HepG2 (cell line): ENCODE results near the gene SLC29A1. TPM values are rescaled to one million over a fixed set of nuclear protein-coding genes. Genes with fewer than 3 reads are reported as not detected.

ENCODE experiments used
- ARID3A ChIP-seq: IDR thresholded peaks from 2 replicates; pipeline ENCODE4 v1.6.1; 2012; ENCODE audit warnings: low read depth, low read length, improper control_type of control experiment
- ARNT2 ChIP-seq: sonication (generic); formaldehyde crosslinking; IDR thresholded peaks from 2 replicates; pipeline ENCODE4 v1.8.0; 2022; ENCODE audit warnings: mild to moderate bottlenecking, low read depth, missing genetic modification reagents, moderate library complexity
- CREB1 ChIP-seq, 2 experiments: fragments of 450-650 bp in 1 of 2; IDR thresholded peaks; 2 replicates each; pipeline ENCODE4 v1.6.1; 2016 to 2017; ENCODE audit warnings: control low read depth in 1 of 2, mild to moderate bottlenecking in 1 of 2, missing compliant biosample characterization in 1 of 2, missing genetic modification characterization in 1 of 2
- FLYWCH1 ChIP-seq: sonication (generic); formaldehyde crosslinking; IDR thresholded peaks from 2 replicates; pipeline ENCODE4 v1.8.1; 2023; ENCODE audit warnings: mild to moderate bottlenecking, missing genetic modification reagents
- HINFP ChIP-seq: sonication (generic); formaldehyde crosslinking; IDR thresholded peaks from 2 replicates; pipeline ENCODE4 v1.4.0; 2020; ENCODE audit warnings: low read depth, mild to moderate bottlenecking, missing genetic modification reagents
- ISX ChIP-seq: sonication (generic); formaldehyde crosslinking; conservative IDR thresholded peaks from 2 replicates; pipeline ENCODE4 v1.5.0; 2020; ENCODE audit warnings: missing genetic modification reagents
- KDM6A ChIP-seq: IDR thresholded peaks from 2 replicates; pipeline ENCODE4 v1.6.1; 2016; ENCODE audit warnings: low read depth
- MTA3 ChIP-seq: sonication (generic); formaldehyde crosslinking; IDR thresholded peaks from 2 replicates; pipeline ENCODE4 v1.4.0; 2020; ENCODE audit warnings: missing genetic modification reagents
- PBX3 ChIP-seq: sonication (generic); formaldehyde crosslinking; IDR thresholded peaks from 2 replicates; pipeline ENCODE4 v1.8.1; 2023; ENCODE audit warnings: missing genetic modification reagents, inconsistent platforms, borderline replicate concordance
- RARA ChIP-seq: IDR thresholded peaks from 2 replicates; pipeline ENCODE4 v1.6.1; 2016; ENCODE audit warnings: missing genetic modification reagents, missing compliant biosample characterization
- RXRA ChIP-seq: sonication (generic); formaldehyde crosslinking; IDR thresholded peaks from 2 replicates; pipeline ENCODE4 v1.5.1; 2020; ENCODE audit warnings: missing genetic modification reagents
- TGIF2 ChIP-seq: IDR thresholded peaks from 2 replicates; pipeline ENCODE4 v1.6.1; 2016; ENCODE audit warnings: control low read depth, missing compliant biosample characterization
- YEATS2 ChIP-seq: sonication (generic); formaldehyde crosslinking; IDR thresholded peaks from 2 replicates; pipeline ENCODE4 v1.4.0; 2020; ENCODE audit warnings: missing genetic modification reagents, borderline replicate concordance
- ZNF33B ChIP-seq: sonication (generic); formaldehyde crosslinking; IDR thresholded peaks from 2 replicates; pipeline ENCODE4 v1.5.1; 2020; ENCODE audit warnings: mild to moderate bottlenecking, missing genetic modification reagents
- ZNF558 ChIP-seq: sonication (generic); formaldehyde crosslinking; IDR thresholded peaks from 2 replicates; pipeline ENCODE4 v1.9.0; 2022; ENCODE audit warnings: mild to moderate bottlenecking, missing genetic modification reagents, borderline replicate concordance
- ZNF720 ChIP-seq: sonication (generic); formaldehyde crosslinking; IDR thresholded peaks from 2 replicates; pipeline ENCODE4 v1.4.0; 2020; ENCODE audit warnings: missing genetic modification reagents
- polyA plus RNA-seq, 8 experiments: library from polyadenylated mRNA; depleted of rRNA in 3 of 8; stranded (reverse) in 7 of 8; unstranded in 1 of 8; fragments of >200 nt; fragmentation: Illumina TruSeq in 4 of 8; extraction: Trizol in 4 of 8; gene quantifications; 2 replicates each; pipeline versions ENCODE4 v1.2.1 to v1.2.3, GENCODE V29; 2011 to 2016; ENCODE audit warnings: low read depth in 4 of 8, missing spikeins in 1 of 8, mixed read lengths in 1 of 8; ENCODE audit not compliant: insufficient read depth in 1 of 8
- total RNA-seq, 5 experiments: library from RNA; depleted of rRNA; stranded (reverse); fragments of >200 nt; fragmentation: Illumina TruSeq; extraction: Trizol; gene quantifications; 2 replicates each; pipeline ENCODE4 v1.2.3, GENCODE V29; 2016; ENCODE audit warnings: low read depth in 1 of 5
- TF ChIP-seq, protein P1 (sequence below): sonication (generic); formaldehyde crosslinking; IDR thresholded peaks from 2 replicates; pipeline ENCODE4 v1.4.0; 2020; ENCODE audit warnings: missing genetic modification reagents, mild to moderate bottlenecking, borderline replicate concordance
- TF ChIP-seq, protein P2 (sequence below): sonication (generic); formaldehyde crosslinking; IDR thresholded peaks from 2 replicates; pipeline ENCODE4 v1.8.0; 2022; ENCODE audit warnings: mild to moderate bottlenecking, missing genetic modification reagents
- TF ChIP-seq, protein P3 (sequence below): sonication (generic); formaldehyde crosslinking; IDR thresholded peaks from 2 replicates; pipeline ENCODE4 v1.5.0; 2020; ENCODE audit warnings: missing genetic modification reagents

Gene SLC29A1
- total and polyA plus RNA-seq, 2 of the 13 experiments (the other 11 are each of a cell fraction or from before 2014, with no cell fraction given), result 43.2 to 106 TPM

DNA sequence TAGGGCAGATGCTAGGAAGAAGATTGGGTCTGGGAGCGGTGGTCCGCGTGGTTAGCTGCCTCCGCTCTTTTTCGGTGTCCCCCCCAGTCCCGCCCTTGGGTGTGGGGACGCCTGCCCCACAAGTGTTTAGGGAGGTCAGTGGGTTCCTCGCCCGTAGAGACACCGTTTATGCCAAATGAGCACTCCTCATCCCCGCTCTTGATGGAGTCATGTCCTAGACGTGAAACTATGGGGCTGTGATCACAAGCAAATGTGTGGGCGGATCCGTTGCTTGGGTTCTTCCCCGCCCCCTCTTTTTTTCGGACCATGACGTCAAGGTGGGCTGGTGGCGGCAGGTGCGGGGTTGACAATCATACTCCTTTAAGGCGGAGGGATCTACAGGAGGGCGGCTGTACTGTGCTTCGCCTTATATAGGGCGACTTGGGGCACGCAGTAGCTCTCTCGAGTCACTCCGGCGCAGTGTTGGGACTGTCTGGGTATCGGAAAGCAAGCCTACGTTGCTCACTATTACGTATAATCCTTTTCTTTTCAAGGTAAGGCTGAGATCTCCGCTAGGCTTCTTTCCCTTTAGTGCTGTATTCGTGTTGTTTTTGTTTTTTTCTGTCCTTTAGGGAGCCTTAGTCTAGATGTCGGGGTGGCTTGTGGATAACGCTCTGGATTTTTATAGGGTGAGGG, 23.4 kb downstream of the SLC29A1 start, which contains the start of gene HSP90AB1 (continued):
- TF ChIP-seq, protein P1, sequence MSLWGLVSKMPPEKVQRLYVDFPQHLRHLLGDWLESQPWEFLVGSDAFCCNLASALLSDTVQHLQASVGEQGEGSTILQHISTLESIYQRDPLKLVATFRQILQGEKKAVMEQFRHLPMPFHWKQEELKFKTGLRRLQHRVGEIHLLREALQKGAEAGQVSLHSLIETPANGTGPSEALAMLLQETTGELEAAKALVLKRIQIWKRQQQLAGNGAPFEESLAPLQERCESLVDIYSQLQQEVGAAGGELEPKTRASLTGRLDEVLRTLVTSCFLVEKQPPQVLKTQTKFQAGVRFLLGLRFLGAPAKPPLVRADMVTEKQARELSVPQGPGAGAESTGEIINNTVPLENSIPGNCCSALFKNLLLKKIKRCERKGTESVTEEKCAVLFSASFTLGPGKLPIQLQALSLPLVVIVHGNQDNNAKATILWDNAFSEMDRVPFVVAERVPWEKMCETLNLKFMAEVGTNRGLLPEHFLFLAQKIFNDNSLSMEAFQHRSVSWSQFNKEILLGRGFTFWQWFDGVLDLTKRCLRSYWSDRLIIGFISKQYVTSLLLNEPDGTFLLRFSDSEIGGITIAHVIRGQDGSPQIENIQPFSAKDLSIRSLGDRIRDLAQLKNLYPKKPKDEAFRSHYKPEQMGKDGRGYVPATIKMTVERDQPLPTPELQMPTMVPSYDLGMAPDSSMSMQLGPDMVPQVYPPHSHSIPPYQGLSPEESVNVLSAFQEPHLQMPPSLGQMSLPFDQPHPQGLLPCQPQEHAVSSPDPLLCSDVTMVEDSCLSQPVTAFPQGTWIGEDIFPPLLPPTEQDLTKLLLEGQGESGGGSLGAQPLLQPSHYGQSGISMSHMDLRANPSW (CRISPR knock-in tag), result peak; percentile 8; the same call in 1 of the 2 replicates
- TF ChIP-seq YEATS2 (CRISPR knock-in tag) (peak; percentile 77; the same call in 1 of the 2 replicates), CREB1 (IDR thresholded peaks at IDR 0.05) (peak; percentile 92), CREB1 (CRISPR knock-in tag; IDR thresholded peaks at IDR 0.05) (peak; percentile 84), ZNF720 (CRISPR knock-in tag) (no peak), ZNF558 (0 out of 2 replicates have a peak, but pooled peaks have one; percentile 45), RXRA (CRISPR knock-in tag) (no peak), KDM6A (CRISPR knock-in tag) (0 out of 2 replicates have a peak, but pooled peaks have one; percentile 15), FLYWCH1 (CRISPR knock-in tag) (no peak), TGIF2 (peak; percentile 86), PBX3 (CRISPR knock-in tag) (peak; percentile 54; the same call in 1 of the 2 replicates), RARA (CRISPR knock-in tag) (peak; percentile 55), ZNF33B (no peak; the same call in 1 of the 2 replicates), ARNT2 (no peak; the same call in 1 of the 2 replicates), ARID3A (peak; percentile 10; the same call in 1 of the 2 replicates), ISX (peak; percentile 90; the same call in 1 of the 2 replicates), MTA3 (CRISPR knock-in tag) (no peak), HINFP (CRISPR knock-in tag) (peak; percentile 40; the same call in 1 of the 2 replicates)
- TF ChIP-seq, protein P2, sequence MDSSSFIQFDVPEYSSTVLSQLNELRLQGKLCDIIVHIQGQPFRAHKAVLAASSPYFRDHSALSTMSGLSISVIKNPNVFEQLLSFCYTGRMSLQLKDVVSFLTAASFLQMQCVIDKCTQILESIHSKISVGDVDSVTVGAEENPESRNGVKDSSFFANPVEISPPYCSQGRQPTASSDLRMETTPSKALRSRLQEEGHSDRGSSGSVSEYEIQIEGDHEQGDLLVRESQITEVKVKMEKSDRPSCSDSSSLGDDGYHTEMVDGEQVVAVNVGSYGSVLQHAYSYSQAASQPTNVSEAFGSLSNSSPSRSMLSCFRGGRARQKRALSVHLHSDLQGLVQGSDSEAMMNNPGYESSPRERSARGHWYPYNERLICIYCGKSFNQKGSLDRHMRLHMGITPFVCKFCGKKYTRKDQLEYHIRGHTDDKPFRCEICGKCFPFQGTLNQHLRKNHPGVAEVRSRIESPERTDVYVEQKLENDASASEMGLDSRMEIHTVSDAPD, result no peak
- TF ChIP-seq, protein P3, sequence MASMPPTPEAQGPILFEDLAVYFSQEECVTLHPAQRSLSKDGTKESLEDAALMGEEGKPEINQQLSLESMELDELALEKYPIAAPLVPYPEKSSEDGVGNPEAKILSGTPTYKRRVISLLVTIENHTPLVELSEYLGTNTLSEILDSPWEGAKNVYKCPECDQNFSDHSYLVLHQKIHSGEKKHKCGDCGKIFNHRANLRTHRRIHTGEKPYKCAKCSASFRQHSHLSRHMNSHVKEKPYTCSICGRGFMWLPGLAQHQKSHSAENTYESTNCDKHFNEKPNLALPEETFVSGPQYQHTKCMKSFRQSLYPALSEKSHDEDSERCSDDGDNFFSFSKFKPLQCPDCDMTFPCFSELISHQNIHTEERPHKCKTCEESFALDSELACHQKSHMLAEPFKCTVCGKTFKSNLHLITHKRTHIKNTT (CRISPR knock-in tag), result 0 out of 2 replicates have a peak, but pooled peaks have one; percentile 63
